GM18499 (cell line): ENCODE results near the gene PACS2.

ENCODE experiments used
- ATAC-seq: cut with Tn5 transposase; IDR thresholded peaks from one replicate; pipeline ENCODE4 v1.9.1; 2021; ENCODE audit warnings: moderate number of reproducible peaks; ENCODE audit not compliant: insufficient read depth, unreplicated experiment

Gene PACS2

DNA sequence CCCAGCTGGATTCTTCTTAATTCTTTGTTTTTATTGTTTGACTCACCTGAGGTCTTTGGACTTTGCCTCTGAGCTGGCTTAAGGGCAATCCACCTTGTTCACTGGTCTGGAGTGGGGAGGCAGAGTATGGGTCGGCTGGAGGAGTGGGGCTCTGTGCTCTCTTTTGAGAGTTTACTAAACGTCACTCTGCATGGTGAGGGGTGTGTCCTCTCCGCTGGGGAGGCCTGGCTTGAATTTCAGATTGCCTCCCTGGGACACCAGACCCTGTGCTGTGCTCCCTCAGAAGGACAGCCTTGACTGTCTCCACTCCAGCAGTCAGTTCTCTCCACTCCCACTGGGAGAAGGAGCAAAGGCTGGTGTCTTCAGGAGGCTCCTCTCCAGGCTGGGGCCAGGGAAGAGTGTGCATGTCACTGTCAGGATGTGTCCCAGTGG lies 103.2 kb downstream of the PACS2 start:
- no peak for ATAC-seq

DNA sequence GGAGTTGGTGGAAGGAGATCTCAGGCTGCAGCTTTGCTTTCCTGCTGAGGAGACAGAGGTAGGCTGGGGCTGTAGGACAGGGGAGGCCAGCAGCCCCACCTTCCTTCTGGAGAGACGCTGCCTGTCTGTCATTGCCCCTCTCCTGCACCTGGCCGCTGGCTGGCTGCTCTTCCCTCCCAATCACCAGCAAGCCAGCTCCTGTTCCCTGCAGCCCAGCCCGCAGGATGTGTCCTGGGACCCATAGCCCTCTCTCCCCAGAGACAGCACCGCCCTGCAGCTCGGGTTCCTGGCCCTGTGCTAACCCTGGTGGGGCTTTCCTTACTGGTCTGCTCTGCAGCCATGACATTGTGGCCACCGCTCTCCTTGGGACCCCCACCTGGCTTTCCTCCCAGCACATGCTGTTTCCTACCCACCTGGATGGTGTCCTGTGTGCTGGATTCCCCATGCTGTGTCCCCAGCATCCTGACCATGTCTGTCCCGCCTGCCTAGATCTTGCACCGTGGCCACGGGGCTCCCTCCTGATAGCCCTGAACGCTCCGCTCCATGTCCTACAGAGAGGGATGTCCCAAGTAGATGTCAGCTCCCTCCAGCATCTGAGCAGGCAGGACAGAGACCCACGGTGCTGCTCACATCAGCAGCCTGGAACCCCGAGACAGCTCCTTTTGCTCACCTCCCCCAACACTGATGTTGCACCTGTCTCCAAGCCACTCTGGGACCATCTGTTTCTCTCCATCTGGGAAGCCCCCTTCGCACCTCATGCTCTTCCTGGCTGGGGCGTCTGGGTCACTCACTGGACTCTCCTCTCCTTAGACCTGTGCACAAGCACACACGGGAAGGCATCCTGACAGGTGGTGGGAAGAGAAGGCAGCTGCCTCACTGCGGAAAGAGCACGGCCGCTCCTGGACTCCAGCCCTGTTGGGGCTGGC lies 104.0 kb downstream of the PACS2 start:
- no peak for ATAC-seq

DNA sequence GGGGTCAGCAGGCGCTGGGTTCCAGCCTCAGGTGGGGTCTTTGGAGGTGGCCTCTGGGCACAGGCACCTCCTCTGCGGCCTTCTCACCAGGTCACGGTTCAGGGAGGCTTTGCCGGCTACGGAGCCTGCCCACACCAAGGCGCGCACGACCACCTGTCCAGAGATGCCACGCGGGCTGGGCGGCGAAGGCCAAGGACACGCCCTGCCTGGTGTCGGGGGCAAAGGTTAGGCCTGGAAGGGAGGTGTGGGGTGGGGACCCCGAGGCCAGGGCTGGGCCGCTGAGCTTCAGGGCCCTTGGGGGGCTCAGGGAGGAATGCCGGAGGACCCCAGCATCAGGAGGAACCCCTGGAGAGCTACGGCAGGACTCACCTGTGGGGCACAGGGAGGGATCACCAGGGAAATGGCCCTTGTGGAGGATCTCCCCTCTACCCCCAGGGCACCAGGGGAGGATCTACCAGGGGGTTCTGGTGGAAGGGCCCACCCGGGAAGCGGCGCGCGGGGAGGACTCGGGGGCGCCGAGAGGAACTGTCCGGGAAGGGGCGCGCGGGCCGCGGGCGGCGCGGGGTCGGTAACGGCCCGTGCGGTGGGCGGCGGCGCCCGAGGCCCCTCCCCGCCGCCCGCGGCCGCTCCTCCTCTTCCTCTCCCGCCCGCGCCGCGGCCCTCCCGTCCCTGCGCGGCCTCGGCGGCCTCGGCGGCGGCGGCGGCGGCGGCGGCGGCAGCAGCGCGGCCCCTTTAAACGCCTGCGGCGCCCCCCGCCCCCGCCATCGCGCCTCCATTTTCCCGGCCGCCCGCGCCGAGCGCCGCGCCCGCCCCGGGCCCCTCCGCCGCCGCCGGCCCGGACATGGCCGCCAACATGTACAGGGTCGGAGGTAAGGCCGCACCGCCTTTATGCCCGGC lies 104.9 kb downstream of the PACS2 start, which contains the start of gene MTA1:
MTA1 (plus strand) TSS at position 633 of the 897 bp plus-strand sequence; CDS start at position 842, 209 bp downstream.
- ATAC-seq = no peak

DNA sequence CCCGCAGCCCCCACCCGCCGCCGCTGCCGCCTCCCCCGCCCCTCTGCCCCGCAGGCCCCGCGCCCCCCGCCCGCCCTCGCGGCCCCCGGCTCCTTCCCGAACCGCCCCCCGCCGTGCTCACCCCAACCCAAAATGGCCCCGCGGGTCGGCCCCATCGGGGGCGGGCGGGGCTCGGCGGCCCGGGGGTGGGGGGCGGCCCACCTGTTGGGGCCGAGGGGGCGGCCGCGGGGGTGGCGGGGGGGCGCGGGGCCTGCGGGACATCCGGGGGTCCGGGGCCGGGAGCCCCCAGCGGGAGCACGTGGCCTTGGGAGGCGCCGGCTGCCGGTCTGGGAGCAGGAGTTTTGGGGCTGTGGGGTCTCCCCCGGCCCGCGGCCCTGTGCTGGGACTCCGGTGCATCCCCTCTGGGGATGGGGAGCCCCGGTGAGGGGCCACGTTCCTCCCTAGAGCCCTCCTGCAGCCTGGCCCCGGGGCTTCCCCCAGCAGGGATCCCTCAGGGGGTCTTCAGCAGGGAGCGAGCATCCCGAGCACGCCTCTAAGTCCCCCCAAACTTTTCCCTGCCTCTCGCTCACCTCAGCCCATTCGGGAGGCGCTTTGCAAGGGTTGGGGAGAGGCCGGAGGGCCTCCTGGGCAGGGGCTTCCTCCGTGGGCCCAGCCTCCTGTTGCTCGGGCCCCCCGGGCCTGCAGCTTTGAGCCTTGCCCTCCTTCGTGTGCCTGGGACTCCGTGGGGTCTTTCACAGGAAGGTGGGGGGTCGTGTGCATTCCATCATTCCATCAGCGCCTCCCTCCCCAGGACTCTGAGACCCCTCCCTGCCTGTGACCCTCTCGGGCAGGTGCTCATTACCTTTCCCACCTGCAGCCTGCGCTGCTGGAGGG lies 105.8 kb downstream of the PACS2 start:
- no peak for ATAC-seq

DNA sequence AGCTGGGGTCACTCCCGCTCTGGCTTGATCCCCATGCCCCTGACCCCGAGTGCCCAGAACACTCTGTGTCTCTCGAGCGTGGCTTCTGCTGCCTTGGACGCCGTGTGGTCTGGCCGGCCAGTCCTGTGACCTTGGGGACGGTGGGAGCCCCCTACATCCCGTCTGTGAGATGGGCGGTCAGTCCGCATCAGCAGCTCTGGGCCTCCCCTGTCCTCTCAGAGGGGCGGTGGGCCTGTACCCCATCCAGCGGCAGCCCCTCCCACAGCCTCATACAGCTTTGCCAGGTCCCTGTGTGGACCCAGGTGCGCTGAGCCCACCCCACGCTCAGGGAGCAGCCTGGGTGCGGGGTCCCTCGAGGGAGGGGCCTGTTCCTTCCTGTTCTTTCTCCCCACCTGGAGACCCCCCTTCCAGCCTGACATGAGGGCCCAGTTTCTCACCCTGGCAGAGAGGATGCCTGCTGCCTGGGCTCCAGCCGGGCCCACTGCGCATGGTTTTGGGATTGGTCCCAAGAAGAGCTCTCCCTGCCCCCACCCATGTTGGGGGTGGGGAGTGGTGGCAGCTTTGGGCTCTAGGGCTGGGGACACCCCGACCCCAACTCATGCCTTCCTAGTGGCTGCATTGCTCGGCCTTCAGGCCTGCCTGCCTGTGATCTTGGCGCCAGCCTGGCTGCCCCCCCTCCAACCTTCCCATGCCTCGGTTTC lies 106.6 kb downstream of the PACS2 start:
- ATAC-seq = no peak

DNA sequence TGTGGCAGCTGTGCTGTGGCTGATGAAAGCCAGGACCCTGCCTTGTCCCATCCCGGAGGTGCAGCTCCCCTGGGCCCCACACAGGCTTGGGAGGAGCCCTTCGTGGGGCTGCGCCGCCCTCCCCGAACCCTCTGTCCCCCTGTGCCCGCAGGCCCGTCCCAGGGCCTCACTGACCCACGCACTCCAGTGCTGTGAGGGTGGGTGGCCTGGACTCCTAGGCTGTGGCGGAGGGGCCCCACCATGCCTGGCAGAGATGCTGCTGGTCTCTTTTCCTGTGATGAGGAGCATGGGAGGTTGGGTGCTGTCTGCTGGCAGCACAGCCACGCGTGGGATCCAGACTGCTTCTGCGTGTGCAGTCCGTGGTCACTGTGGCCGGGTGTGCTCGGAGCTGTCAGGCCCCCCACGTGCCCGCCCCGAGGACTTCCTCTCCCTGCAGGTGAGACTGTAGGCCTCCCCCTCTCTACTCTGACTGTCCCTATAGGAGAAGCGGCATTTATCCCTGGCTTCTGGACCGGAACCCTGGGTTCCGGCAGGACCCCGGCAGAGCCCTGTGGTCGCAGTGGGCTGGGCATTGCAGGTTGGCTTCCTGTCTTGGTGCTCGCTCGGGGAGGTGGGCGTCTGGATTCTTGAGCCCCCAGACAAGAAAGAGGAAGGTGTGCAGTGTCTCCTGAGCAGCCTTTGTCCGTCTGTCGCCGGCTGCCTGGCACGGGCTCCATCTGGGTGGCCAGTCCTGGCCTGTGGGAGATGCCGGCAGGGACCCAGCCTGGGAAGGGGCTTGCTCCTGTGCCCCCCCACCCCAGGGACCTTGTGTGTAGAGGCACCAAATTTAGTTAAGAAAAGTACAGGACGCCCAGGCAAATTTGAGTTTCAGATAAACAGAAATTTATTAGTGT lies 107.4 kb downstream of the PACS2 start:
- no peak for ATAC-seq

DNA sequence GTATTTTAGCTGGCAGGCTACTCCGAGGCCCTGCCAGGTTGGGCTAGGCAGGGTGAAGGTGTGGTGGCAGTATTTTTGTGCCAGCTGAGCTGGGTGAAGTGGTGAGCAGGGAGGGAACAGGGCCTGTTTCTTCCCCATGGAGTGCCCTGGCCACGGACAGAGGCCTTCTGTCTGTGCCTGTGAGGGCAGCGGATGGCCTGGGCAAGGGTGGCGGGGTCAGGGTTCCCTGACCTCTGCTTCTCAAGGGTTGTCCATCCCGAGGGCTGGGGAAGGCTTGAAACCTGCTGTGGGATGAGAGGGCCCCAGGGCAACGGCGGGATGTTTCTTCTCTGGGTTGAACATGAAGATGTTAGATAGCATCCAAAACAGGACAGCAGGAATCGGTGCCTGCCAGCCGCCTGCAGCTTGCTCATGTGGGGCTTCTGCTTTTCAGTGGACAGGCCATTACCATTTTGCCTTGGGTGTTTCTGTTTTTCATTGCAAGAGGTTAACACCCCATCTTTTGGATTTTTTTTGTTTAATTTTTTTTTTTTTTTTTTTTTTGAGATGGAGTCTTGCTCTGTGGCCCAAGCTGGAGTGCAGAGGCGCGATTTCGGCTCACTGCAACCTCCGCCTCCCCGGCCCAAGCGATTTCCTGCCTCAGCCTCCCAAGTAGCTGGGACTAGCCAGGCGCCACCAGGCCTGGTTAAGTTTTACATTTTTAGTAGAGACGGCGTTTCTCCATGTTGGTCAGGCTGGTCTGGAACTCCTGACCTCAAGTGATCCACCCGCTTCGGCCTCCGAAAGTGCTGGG lies 108.3 kb downstream of the PACS2 start:
- no peak for ATAC-seq

DNA sequence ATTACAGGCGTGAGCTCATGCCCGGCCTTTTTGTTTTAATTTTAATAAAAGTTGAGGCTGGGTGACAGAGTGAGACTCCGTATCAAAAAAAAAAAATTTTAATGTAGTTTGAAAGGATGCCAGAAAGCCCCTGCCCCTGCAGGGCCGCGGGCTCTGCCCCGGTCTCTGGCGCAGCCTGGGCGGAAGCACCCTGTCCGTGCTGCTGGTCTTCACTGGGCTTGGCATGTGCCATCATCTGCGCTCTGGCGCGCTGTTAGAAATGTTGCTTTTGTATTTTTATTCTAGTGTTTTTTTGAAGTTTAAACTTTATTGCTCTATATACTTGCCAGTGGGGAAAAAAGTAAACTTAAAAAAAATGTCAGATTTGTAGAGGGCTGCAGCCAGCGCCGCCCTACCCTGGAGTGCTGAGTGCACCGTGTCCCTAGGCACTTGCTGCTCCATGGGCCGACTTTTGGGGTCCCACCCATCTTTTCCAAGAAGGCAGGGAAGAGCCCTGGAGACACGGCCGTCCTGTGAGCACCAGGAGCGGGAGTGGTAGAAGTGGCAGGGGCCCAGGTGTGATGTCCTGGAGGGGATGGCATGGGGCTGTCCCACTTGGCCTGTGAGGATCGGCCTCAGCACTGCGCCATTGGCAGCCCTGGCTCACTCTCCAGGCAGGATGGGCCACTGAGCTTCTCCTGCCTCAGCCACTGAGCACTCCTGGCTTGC lies 109.1 kb downstream of the PACS2 start:
- no peak for ATAC-seq

DNA sequence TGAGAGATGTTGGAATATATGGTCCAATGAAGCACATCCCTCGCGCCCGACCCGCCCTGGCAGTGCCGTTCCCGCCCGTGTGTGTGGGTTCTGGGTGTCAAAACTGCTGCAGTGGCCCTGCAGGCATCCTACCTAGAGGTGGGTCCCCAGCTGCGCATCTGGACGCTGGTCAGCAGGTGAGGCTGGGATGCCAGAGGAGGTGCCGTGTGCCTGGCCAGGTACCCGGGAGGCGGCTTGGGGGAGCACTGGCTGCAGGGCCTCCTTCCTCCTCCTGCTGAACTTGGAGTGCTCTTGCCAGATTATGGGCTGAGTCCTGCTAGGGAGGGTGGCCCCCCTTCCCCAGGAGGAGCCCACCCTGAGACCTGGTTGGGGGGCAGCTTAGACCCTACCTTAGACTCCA lies 110.3 kb downstream of the PACS2 start:
- no peak for ATAC-seq

DNA sequence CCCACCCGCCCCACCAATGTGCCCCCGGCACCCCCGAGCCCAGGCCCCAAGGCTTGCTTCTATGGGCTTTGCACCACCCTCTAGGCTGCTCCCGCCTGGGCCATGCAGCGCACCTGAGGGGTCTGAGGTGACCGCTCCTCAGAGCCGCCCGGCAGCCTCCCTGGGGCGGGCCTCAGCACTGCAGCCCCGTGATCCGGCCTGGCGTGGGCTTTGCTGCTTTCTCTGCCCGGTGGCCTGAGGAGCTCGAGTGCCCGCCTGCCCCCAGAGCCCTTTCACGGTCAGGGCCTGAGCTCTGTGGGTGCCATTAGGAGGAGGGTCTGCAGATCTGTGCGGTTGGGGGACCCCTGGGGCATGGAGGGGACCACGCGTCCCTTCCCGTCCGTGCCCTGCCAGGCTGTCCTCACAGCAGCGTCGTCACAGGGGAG lies 111.3 kb downstream of the PACS2 start:
- ATAC-seq = no peak

DNA sequence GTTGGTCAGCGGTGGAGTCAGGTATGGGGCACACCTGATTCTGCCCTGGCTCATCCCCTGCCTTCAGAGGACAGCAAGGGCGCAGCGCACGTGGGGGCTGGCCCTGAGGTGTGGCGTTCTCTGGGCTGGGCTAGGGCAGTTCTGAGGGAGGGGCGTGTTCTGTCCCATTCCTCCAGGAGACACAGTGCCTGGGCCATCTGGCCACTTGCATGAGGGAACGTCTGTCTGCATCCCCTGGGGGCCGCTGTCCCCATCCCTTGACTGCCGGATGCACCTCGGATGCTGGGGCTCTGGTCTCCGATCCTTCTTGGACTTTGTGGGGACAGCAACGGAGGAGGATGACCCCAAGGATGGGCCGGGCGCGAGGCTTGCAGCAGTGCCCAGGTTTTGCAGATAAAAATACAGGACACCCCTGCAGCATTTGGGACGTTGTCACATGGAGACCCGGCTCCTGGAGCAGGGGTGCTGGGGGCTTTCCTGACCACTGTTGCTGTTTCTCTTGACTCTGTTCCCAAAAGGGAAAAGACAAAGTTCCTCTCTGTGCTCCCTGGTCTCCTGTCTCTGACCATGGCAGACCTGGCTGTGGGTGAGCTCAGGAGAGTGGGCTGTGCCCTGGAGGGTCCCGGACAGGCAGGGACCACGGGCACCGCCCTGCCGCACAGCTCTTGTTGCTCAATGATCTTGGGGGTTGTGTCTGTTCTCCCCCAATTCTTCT lies 112.0 kb downstream of the PACS2 start:
- no peak for ATAC-seq

DNA sequence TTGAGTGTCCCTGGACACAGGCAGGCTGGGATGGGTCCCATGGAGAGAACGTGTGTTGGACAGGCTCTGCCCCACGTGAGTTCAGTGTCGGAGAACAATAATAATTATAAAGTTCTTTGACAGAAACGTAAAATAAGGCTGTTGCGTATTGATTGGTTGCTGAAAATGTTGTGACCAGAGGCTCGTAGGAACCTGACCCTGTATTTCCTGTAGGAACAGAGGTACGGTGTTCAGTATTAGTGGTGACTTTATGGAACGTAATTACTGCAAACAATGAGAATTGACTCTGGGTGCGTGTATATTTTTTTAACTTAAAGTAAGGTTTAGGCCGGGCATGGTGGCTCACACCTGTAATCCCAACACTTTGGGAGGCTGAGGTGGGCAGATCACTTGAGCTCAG lies 112.9 kb downstream of the PACS2 start:
- ATAC-seq = no peak

DNA sequence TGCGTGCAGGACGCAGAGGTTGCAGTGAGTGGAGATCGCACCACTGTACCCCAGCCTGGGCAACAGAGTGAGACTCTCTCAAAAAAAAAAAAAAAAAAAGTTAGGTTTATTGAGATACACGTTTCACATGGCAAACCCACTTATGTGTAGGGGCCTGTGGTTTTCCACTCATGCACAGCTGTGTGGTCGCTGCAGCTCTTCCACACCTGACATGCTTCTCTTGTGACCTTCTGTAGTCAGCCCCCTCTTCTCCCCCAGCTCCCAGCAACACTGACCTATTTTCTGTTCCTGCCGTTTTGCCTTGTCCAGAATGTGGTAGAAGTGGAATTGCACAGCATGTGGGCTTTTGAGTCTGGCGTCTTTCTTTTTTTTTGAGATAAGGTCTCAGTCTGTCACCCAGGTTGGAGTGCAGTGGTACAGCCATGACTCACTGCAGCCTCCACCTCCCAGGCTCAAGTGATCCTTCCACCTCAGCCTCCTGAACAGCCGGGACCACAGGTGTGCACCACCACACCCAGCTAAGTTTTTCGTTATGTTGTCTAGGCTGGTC lies 113.5 kb downstream of the PACS2 start:
- ATAC-seq = no peak

DNA sequence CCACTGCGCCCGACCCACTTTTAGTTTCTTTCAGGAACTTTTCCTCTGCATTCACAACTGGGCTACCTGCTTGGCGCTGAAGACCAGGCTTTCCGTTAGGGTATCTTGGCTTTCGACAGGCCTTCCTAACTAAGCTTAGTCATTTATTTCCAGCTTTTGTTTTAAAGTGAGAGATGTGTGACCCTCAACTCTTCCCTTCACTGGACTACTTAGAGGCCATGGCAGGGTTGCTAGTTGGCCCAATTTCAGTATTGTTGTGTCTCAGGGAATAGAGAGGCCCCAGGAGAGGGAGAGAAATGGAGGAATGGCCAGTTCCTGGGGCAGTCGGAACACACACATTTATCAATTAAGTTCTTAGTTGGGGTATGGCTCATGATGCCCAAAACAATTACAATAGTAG lies 115.5 kb downstream of the PACS2 start:
- no peak for ATAC-seq

DNA sequence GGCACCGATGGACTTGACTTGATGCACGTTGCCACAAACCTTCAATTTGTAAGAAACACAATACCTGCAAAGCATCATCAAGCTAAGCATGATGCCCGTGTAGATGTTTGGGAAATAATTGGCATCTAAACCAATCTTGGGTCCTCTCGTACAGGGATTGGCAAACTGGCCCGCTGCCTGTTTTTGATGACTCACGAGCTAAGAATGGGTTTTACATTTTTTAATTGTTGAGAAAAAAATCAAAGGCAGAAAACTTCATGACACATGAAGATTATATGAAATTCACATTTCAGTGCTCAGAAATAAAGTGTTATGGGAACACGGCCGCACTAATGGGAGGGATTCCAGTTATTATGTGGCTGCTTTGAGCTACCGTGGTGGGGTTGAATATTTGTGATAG lies 116.0 kb downstream of the PACS2 start:
- no peak for ATAC-seq

DNA sequence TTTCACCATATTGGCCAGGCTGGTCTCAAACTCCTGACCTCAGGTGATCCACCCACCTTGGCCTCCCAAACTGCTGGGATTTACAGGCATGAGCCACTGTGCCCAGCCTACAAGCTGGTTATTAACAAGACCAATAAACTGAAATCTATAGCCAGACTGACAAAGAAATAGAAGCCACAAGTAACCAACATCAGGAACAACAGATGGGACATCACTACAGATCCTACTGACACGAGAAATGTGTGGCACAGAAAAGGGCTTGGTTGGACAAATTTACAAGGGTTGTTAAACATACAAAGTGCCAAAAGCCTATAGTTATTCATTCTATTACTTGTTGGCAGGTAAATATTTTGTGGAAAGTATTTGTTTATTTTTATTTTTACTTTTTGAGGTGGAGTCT lies 116.7 kb downstream of the PACS2 start:
- no peak for ATAC-seq
